Calu3 (cell line): ENCODE measurements around the gene ADGRF3. TPM values are rescaled to one million over a fixed set of nuclear protein-coding genes. Genes with fewer than 3 reads are reported as not detected.
"Not testable (repeated sequence)": the region's sequence is repeated elsewhere in the genome, so short reads cannot be mapped to it uniquely, and the experiment has no call there.

Experiments used
- BruUV-seq: library from RNA; stranded (reverse); fragments of 400-500 nt; replicated peaks from 2 replicates; lab custom pipeline; 2021; lab: Mats Ljungman, UMichigan
- CTCF ChIA-PET: fragments of 300-600 bp; sonication (Branson Sonifier 250); formaldehyde crosslinking; loops from one replicate; lab custom pipeline; 2022; ENCODE audit warnings: antibody characterized with exemption; lab: Charles Lee
- DNase-seq: peaks from one replicate; pipeline ENCODE4 v3.0.0; 2022
- H3K27ac Mint-ChIP-seq: one replicate; pipeline ENCODE4 v1.8.0; 2022; ENCODE audit warnings: mixed read lengths; ENCODE audit not compliant: unreplicated experiment
- H3K27me3 Mint-ChIP-seq: one replicate; pipeline ENCODE4 v1.8.0; 2022; ENCODE audit warnings: mixed read lengths; ENCODE audit not compliant: unreplicated experiment
- H3K36me3 Mint-ChIP-seq: one replicate; pipeline ENCODE4 v1.8.0; 2022; ENCODE audit warnings: mild to moderate bottlenecking, moderate library complexity, mixed read lengths; ENCODE audit not compliant: insufficient read depth, unreplicated experiment
- H3K4me1 Mint-ChIP-seq: one replicate; pipeline ENCODE4 v1.8.0; 2022; ENCODE audit warnings: mild to moderate bottlenecking, low read depth, mixed read lengths; ENCODE audit not compliant: unreplicated experiment
- H3K4me3 Mint-ChIP-seq: one replicate; pipeline ENCODE4 v1.8.0; 2022; ENCODE audit warnings: mild to moderate bottlenecking, low read depth, moderate library complexity, mixed read lengths; ENCODE audit not compliant: unreplicated experiment
- H3K9me3 Mint-ChIP-seq: one replicate; pipeline ENCODE4 v1.8.0; 2022; ENCODE audit warnings: low read depth, mixed read lengths; ENCODE audit not compliant: unreplicated experiment
- CTCF ChIP-seq: fragments of 200-600 bp; IDR thresholded peaks from one replicate; pipeline ENCODE4 v1.8.0; 2022; ENCODE audit warnings: antibody characterized with exemption; ENCODE audit not compliant: unreplicated experiment
- intact Hi-C: fragments of 100-400 bp; cut with micrococcal nuclease; formaldehyde crosslinking; loops from one replicate; pipeline ENCODE4 v1.10.0; 2022; ENCODE audit not compliant: unreplicated experiment
- total RNA-seq: library from RNA; stranded (reverse); gene quantifications from 2 replicates; pipeline ENCODE4 v1.2.3, GENCODE V29; 2022

The ADGRF3 gene
- total RNA-seq, 1 experiment from 2014 or later = 0.59 TPM

GRCh38 chr2:26270373-26270772 lies 76.2 kb downstream of the ADGRF3 start:
- H3K9me3 Mint-ChIP-seq = no peaks in the 10 kb centered on the region
- no peak for TF ChIP-seq CTCF
- intact Hi-C loops = no loop called here
- peak overlapping the region; percentile 7 for H3K27ac Mint-ChIP-seq
- no TSS peak for BruUV-seq
- no peak for DNase-seq
- no peak overlapping the region for H3K4me3 Mint-ChIP-seq
- H3K4me1 Mint-ChIP-seq = peaks cover 23% of the 10 kb centered on the region
- no peaks in the 10 kb centered on the region for H3K27me3 Mint-ChIP-seq
- CTCF ChIA-PET = no interaction called here
- H3K36me3 Mint-ChIP-seq = peaks cover 14% of the 10 kb centered on the region

- CTCF ChIA-PET = no interaction called here
- H3K27me3 Mint-ChIP-seq = no peaks in the 10 kb centered on the region
- no peak overlapping the region for H3K27ac Mint-ChIP-seq
Measured at GRCh38 chr2:26269571-26270158, 76.9 kb downstream of the ADGRF3 start.

GRCh38 chr2:26268670-26269385 lies 77.8 kb downstream of the ADGRF3 start:
- peaks cover 17% of the 10 kb centered on the region for H3K4me1 Mint-ChIP-seq
- DNase-seq, intact Hi-C loops: not testable (repeated sequence)

More at GRCh38 chr2:26269571-26270158, 76.9 kb downstream of the ADGRF3 start:
- Mint-ChIP-seq H3K36me3 (peaks cover 11% of the 10 kb centered on the region), H3K9me3 (no peaks in the 10 kb centered on the region), H3K4me1 (peaks cover 19% of the 10 kb centered on the region), H3K4me3 (no peak overlapping the region)
- TF ChIP-seq CTCF = no peak
- BruUV-seq = no TSS peak
- intact Hi-C loops = no loop called here
- DNase-seq = no peak

GRCh38 chr2:26268213-26268612 lies 78.4 kb downstream of the ADGRF3 start:
- CTCF ChIA-PET = interaction anchor here (0.6 to 0.7 kb wide), 2 partner anchors 9 to 162 kb away, joined by 8 to 13 read pairs; no protein-coding TSS in a partner anchor
- no peak for TF ChIP-seq CTCF
- peaks cover 11% of the 10 kb centered on the region for H3K36me3 Mint-ChIP-seq
- peaks cover 11% of the 10 kb centered on the region for H3K4me1 Mint-ChIP-seq
- no peak for DNase-seq
- H3K27ac Mint-ChIP-seq = no peak overlapping the region
- intact Hi-C loops = no loop called here
- no peak overlapping the region for H3K4me3 Mint-ChIP-seq
- no peaks in the 10 kb centered on the region for H3K9me3 Mint-ChIP-seq
- H3K27me3 Mint-ChIP-seq = no peaks in the 10 kb centered on the region
- no TSS peak for BruUV-seq

More at GRCh38 chr2:26268670-26269385, 77.8 kb downstream of the ADGRF3 start:
- H3K4me3 Mint-ChIP-seq, CTCF ChIA-PET, H3K9me3 Mint-ChIP-seq, H3K27ac Mint-ChIP-seq, H3K27me3 Mint-ChIP-seq, BruUV-seq: not testable (repeated sequence)
- H3K36me3 Mint-ChIP-seq = peaks cover 11% of the 10 kb centered on the region

GRCh38 chr2:26258836-26259235 lies 87.8 kb downstream of the ADGRF3 start:
- BruUV-seq, H3K9me3 Mint-ChIP-seq, H3K27ac Mint-ChIP-seq, CTCF ChIA-PET, H3K4me3 Mint-ChIP-seq, intact Hi-C loops, H3K36me3 Mint-ChIP-seq, H3K27me3 Mint-ChIP-seq, H3K4me1 Mint-ChIP-seq, DNase-seq: not testable (repeated sequence)

Other genes with a start within 250 kb of the ADGRF3 start
- gene GAREM2, start 173.7 kb downstream of the ADGRF3 start, total RNA-seq = 2.6 and 2.8 TPM in 2 replicates
- 127 TPM in 2 replicates for gene HADHA, start 102.2 kb downstream of the ADGRF3 start, total RNA-seq
- 78.3 and 84.4 TPM in 2 replicates for gene HADHB, start 101.8 kb downstream of the ADGRF3 start, total RNA-seq
- gene SELENOI, start 646 bp downstream of the ADGRF3 start, total RNA-seq = 66.6 and 75.4 TPM in 2 replicates
- not detected in 2 replicates for gene DRC1, start 55.1 kb upstream of the ADGRF3 start, total RNA-seq
- not detected in 2 replicates for gene OTOF, start 131.3 kb upstream of the ADGRF3 start, total RNA-seq